ENCODE data around the gene DYNC1I2. TPM values are rescaled to one million over a fixed set of nuclear protein-coding genes. Genes with fewer than 3 reads are reported as not detected.

DYNC1I2 gene
- total RNA-seq, result 10 to 100 TPM; 47.3 to 48.4 TPM

DNA sequence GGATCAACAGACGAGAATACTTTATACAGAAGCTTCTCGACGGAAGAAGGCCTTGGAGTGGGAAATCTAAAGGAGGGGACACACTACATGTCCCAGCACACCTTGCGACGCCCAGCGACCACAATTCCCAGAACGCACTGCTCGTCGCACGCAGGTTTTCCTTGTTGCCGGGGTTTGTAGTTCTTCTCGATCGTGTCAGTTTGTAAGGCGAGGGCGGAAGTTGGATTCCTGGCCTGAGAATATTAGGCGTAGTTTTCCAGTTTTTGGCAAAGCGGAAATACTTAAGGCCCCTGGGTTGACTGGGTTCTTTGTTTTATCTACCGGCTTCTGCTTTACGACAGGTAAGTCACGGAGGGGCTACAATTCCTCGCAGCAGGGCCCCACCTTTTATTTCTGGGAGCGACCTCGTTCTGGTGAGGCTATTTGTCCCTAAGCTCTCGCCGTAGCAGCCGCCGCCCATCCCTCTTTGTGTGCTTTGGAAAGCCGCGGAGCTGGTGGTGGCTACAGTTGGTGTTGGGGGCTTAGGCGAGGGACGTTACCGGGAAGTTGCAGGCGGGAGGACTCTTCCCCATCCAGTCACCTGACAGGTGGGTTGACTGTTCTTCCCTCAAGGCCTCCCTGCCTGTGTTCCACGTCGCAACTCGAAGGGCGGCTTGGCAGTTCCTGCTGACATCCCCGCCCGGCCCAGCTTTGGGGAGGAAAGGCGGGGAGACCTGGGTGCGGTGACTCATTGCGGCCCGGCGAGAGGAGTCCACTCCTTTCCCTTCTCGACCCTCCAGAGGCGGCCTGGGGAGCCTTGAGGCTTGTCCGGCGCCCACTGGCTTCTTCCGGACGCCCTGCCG lies at the start of gene DYNC1I2:
Gene DYNC1I2 (plus strand): TSS at position 183 of the 842 bp plus-strand sequence. CDS start 2,687 bp downstream, outside the sequence.
- CTCF ChIA-PET, result no interaction called here
- POLR2A ChIA-PET, result no interaction called here

DNA sequence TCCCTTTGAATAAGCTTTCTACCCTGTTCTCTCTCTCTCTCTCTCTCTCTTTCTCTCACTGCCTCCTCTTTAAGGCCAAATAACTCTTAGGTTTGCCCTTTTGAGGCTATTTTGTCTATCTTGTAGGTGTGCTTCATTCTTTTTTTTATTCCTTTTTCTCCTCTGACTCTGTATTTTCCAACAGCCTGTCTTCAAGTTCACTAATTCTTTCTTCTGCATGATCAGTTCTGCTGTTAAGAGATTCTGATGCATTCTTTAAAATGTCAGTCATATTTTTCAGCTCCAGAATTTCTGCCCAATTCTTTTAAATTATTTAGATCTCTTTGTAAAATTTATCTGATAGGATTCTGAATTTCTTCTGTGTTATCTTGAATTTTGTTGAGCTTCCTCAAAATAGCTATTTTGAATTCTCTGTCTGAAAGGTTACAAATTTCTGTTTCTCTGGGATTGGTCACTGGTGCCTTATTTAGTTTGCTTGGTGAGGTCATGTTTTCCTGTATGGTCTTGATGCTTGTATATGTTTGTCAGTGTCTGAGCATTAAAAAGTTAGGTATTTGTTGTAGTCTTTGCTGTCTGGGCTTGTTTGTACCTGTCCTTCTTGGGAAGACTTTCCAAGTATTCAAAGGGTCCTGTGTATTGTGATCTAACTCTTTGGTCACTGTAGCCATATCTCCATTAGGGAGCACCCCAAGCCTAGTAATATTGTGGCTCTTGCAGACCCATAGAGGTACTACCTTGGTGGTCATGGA lies 35.4 kb upstream of the DYNC1I2 start:
- ChIA-PET CTCF (no interaction called here), POLR2A (no interaction called here)

DNA sequence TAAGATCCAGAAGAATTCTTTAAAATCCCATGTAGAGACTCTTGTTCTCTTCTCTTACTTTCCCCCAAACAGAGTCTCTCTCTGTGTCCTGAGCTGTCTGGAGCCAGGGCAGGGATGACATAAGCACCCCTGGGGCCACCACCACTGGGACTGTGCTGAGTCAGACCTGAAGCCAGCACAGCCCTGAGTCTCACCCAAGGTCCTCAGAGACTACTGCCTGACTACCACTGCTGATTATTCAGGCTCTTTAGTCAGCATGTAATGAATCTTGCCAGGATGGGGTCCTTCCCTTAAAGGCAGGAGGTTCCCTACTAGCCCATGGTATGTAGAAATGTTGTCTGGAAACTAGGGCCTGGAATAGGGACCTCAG lies 34.9 kb upstream of the DYNC1I2 start:
- ChIA-PET CTCF (no interaction called here), POLR2A (no interaction called here)

DNA sequence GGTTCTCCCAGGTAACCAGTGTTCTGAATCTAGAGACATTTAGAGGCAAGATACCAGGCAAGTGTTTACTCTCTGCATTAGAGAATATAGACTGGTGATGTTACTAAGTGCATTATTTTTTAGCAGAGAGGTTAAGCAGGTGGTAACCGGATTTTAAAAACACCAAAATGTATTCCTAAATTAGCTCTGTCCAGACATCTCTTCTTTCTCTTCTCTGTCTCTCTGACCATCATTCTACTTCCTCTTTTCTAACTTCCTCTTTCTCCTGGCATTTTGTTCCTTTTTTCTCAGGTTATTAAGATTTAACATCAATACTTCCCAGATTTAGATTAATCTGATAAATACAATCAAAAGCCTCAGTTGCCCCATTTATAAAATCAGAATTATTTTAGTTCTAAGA lies 31.7 kb upstream of the DYNC1I2 start:
- CTCF ChIA-PET, result interaction anchor here (0.6 kb wide), 1 partner anchor 1419 kb away, joined by 4 read pairs; no protein-coding TSS in a partner anchor
- POLR2A ChIA-PET, result interaction anchor here (0.6 kb wide), 1 partner anchor 460 kb away, joined by 3 read pairs; no protein-coding TSS in a partner anchor

DNA sequence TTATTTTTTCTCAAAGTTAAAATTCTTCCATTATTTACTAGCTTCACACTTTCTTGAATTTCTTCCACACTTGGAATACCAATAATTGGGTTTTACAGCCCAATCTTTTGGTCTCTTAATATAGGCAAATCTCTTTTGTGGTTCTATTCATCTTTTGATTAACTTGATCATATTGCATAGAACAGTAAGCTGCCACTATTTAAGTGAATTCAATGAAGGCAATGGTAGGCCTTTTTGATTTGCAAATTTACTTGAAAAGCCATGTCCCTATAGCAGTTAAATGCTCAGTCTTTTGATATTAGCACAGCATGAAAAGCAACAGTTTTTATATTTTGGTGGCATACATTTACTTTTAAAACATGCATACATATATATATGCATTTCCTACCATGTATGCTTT lies 20.2 kb upstream of the DYNC1I2 start:
- POLR2A ChIA-PET, result no interaction called here

DNA sequence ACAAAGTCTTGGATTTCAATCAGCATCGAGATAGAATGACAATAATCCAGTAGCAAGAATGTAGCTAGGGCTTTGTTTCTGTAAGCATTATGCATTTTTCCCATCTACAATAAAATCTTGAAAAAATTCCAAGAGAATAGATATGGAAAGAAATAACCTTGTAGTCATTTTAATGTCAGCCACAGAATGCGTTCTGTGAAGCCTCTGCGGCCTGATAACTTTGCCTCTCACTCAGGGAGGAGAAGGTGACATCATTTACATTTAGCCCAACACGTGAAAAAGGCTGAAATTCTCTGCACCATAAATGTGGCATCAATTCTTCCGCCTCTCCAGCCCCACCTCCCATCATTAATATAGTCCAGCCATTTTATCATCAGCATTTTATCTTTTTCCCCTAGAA lies 19.1 kb upstream of the DYNC1I2 start:
- CTCF ChIA-PET, result no interaction called here
- POLR2A ChIA-PET, result no interaction called here

More for the DNA sequence above, 20.2 kb upstream of the DYNC1I2 start:
- CTCF ChIA-PET, result no interaction called here

DNA sequence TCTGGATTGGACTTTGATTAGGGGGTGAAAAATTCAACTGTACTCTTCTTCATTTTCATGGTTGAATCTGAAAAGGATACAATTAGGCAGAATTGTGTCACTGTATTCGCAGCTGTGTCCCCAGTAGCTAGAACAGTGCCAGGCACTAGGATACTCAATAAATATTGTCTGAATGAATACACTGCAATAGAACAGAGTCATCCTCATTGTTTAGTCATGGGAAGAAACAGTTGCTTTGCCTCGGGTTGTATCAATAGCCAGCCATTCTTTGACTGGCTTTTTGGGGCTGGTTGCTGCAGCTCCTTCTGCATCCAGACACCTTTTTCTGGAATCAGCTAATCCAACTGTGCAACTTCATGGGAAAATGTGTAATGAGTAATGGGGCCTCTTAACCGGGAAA lies 18.1 kb upstream of the DYNC1I2 start:
- ChIA-PET POLR2A (no interaction called here), CTCF (no interaction called here)

DNA sequence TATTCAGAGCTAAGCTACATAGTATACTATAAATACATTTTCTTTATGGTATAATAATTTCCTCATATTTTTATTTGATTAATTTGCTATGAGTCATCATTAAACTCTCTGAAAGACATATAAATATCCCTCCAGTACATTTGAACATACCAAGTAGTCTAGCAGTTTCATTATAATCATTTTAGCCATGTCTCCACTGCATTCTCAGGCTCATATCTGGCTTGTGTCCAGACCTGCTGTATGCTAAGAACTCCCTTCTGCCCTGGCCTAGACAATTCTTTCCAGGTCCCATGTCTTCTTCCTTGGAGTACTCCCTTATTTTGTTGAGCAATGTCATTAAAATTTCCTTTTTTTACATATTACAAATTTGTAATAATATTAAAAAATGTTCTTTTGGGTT lies 16.6 kb upstream of the DYNC1I2 start:
- CTCF ChIA-PET, result no interaction called here
- POLR2A ChIA-PET, result no interaction called here

DNA sequence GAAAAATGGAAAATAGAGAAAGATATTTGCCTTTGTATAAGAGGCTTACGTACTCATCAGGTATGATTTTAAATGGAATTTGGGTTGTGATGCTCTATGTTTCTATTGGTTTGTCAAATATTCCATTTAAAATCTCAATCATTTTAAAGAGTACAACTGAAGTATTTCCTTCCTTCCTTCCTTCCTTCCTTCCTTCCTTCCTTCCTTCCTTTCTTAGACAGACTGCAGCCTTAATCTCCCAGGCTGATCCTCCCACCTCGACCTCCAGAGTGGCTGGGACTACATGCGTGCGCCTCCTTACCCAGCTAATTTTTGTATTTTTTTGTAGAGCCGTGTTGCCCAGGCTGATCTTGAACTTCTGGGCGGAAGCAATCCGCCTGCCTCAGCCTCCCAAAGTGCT lies 15.4 kb upstream of the DYNC1I2 start:
- CTCF ChIA-PET, result no interaction called here
- POLR2A ChIA-PET, result no interaction called here

DNA sequence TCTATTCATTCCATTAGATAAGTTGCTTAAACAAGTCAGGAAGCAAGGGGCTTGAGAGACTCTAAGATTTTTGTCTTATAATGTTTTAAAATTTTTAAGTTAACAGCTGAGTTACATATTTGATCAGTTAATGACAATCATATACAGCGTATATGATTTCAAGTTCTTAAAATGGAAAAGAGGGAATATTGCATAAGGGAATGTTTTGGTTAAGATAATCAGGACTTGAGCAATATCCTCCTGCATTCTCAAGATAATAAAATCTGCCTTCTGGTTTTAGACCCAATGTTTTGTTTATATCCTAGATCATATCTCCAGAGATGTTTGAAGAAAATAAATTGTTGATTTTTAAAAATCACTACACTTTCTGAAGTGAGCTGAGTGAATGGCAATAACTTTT lies 13.4 kb upstream of the DYNC1I2 start:
- ChIA-PET POLR2A (no interaction called here), CTCF (no interaction called here)

DNA sequence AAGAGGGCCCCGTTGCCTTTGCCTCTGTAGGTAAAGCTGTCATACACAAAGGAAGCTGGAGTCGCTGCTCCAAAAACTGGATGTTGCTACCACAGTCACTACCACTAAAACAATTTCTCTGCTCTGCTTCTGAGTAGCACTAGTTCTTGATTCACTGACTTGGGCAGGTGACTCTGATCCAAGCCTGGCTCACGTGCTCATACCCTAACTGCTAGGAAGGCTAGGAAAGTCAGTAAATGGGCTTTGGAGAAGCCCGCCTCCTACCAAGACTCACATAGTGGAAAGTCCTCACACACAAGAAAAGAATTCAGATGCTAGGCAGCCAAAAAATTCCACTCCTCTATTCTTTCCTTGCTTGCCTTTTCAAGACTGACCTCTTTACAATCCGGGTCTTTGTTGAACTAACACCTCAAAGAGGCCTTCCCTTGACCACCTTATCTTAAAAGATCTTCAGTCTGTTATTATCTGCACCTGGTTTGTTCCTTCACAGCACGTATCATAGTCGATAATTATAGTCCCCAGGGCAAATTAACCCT lies 11.4 kb upstream of the DYNC1I2 start:
- ChIA-PET CTCF (no interaction called here), POLR2A (no interaction called here)

DNA sequence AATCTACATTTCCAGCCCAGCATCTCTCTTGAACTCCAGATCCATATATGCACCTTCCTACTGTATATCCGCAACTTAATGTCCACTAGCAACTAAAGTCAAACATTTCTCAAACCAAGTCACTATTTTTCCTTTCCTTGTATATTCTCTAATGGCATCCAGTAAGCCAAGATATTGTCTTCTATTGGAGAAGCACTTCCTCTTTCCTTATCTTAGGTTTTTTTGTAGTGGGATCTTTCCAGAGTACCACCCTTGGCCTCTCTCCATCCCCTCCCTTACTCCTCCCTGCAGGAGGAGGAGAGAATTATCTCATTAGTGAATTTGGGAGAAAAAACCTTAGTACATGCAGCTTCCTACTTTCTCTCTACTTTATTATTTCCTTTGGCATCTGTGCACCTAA lies 8.7 kb upstream of the DYNC1I2 start:
- CTCF ChIA-PET, result no interaction called here
- POLR2A ChIA-PET, result no interaction called here

DNA sequence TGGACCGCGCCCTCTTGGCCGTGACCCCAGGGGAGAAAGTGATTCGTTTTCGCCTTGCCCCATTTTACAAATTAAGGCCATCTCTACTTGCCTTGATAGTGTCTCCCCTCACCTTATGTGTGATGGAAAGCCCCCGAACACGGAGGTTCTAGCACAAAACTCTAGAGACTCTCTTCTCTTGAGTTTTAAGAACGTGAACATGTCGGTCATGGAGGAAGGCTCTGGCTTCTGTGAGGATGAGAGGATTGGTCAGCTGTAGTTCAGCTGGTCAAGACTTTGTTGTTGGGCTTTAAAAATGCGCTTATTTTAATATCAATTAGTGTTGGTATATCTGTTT lies 828 bp downstream of the DYNC1I2 start:
- CTCF ChIA-PET, result no interaction called here
- POLR2A ChIA-PET, result no interaction called here

DNA sequence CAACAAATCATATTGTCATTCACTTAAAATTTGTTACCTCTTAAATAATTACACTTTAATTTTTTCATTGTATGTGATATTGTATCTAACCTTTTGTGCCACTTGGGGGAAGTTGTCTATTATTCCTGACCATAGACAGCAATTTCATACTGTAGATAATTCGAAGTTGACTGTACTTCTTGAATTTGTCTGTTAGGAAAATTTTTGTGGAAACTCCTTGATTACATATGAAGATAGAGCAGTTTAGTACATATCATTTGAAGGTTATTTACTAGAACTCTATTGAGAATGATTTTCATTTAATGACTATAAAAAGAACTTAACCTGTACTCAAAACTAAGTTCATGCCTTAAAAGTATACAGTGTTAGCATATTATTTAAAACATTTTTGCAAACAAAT lies 5.1 kb downstream of the DYNC1I2 start:
- CTCF ChIA-PET, result no interaction called here
- POLR2A ChIA-PET, result no interaction called here

DNA sequence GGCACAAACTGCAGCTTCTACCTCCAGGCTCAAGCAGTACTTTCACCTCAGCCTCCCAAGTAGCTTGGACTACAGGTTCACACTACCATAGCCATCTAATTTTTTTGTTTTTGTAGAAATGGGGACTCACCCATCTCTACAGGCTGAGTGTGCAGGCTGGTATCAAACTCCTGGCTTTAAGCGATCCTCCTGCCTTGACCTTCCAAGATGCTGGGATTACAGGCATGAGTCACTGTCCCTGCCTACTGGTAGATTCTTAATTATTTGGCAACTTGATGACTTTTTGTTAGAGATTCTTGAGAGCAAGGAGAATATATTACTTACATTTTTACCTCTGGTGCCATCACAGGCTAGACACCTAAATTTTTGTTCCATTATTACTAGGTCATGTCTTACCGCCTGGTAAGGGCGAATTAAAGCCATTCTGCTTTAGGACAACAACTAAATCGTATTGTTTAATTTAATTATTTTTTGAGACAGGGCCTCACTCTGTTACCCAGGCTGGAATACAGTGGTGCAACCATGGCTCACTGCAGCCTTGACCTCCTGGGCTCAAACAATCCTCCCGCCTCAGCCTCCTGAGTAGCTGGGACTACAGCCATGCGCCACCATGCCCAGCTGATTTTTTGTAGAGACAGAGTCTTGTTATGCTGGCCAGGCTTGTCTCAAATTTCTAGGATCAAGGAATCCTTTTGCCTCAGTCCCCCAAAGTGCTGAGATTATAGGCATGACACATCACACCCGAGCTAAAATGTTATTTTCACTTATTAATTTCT lies 15.7 kb downstream of the DYNC1I2 start:
- POLR2A ChIA-PET, result interaction anchor here (0.6 kb wide), 1 partner anchor 346 kb away, joined by 3 read pairs; no protein-coding TSS in a partner anchor

DNA sequence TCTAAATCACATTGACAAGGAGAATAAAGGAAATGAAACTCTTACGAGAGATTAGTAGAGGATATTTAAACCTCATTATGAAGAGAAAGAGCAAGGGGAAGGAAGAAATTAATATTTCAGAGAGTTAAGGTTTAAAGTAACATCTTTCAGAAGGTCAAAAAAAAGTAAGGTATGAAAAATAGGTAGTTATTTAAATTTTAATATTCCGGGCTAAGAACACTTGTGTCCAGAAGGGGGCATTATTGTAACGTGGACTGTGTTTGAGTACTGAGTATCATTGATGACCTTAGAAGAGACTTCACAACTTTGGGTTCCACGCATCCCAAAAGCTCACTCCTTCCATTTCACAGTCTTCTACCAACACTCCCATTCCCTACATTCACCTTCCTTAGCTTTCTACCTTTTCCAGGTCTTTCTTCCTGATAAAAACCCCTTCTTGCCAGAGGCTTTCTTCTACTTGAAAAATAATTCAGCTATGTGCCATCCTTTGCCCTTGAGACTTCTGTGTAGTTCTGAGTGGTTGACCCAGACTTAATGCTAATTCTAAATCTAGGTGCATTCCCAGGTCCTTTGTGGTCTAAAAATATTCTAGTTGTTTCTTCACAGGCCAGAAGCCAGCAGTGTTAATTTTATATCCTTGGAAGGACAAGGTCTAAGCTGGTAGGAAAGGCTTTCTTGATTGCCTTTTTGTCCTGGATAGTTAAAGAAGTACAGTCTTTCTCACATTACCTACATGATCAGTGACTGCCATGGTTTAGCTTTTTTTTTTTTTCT lies 16.5 kb downstream of the DYNC1I2 start:
- CTCF ChIA-PET, result interaction anchor here (0.6 to 1.3 kb wide), 7 partner anchors 10 to 759 kb away, joined by 3 to 4 read pairs (median 4); no protein-coding TSS in a partner anchor
- POLR2A ChIA-PET, result interaction anchor here (0.6 kb wide), 1 partner anchor 347 kb away, joined by 3 read pairs; no protein-coding TSS in a partner anchor

More for the DNA sequence above, 15.7 kb downstream of the DYNC1I2 start:
- CTCF ChIA-PET, result interaction anchor here (0.7 to 1.3 kb wide), 4 partner anchors 11 to 731 kb away, joined by 3 to 4 read pairs (median 4); no protein-coding TSS in a partner anchor

DNA sequence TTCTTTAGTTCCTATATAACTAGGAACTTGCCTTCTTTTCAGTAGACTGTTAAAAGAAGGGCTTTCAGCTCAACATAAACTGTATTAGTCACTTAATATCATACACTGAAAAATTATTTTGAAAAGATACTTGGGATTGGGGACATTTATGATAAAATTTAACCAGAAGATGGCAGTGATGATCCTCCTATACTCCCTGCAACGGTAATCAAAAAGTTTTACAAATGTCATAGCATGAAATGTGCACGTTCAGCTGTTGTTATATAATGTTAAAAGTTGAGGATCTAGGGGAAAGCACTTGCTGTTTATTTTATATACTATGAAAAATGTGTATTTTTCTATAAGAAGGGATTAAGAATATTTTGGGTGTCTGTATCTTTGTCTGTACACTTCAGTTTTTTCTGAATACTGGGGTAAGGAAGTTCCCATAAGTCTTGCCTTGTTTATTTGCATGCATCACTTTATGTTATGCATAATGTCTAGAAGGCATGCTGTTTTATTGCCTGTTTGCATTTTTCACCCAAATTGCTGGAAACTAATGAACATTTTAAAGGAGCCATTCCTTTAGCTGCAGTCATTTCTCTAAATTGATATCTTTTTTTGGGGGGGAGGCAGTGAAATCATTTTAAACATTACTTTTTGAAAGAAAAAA lies 19.0 kb downstream of the DYNC1I2 start:
- CTCF ChIA-PET, result interaction anchor here (1.1 to 1.2 kb wide), 3 partner anchors 383 to 422 kb away, joined by 3 read pairs; no protein-coding TSS in a partner anchor
- POLR2A ChIA-PET, result no interaction called here

DNA sequence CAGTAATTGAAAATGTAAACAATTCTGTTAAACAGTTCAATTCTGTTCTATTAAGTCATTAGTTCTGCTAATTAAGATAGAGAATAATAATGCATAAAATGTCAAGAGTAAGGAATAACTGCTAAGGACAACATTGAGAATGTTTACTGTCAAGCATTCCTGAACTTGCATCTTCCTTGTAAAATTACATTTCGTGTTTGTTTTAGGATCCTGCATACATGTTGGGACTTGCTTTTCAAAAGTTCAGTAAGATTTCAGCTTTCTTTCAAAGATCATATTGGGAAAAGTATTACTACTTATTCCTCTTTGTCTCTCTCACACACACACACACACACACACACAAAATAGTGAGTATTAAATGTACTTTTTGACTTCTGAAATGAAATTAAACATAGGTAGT lies 20.5 kb downstream of the DYNC1I2 start:
- ChIA-PET POLR2A (no interaction called here), CTCF (no interaction called here)

All from activated CD8-positive, alpha-beta memory T cell treated with anti-CD3 and anti-CD28 coated beads for 36 hours (primary cell).